HUES6 (cell line): ENCODE results near the gene CCT5.

Source experiments
- H3K27ac ChIP-seq: 2 replicates; pipeline ENCODE4 v1.7.0; 2013; ENCODE audit warnings: low read depth, mild to moderate bottlenecking, low read length, inconsistent platforms
- H3K27me3 ChIP-seq: 2 replicates; pipeline ENCODE4 v1.6.1; 2013; ENCODE audit warnings: low read length; ENCODE audit not compliant: control insufficient read depth, insufficient read depth
- H3K36me3 ChIP-seq: 2 replicates; pipeline ENCODE4 v1.6.1; 2013; ENCODE audit warnings: low read length; ENCODE audit not compliant: control insufficient read depth, insufficient read depth
- H3K4me1 ChIP-seq: 2 replicates; pipeline ENCODE4 v1.6.1; 2013; ENCODE audit warnings: low read length; ENCODE audit not compliant: control insufficient read depth, insufficient read depth
- H3K4me3 ChIP-seq: 2 replicates; pipeline ENCODE4 v1.5.1; 2013; ENCODE audit warnings: low read depth, low read length
- H3K9ac ChIP-seq: one replicate; pipeline ENCODE4 v1.6.1; 2013; ENCODE audit warnings: mild to moderate bottlenecking, low read length
- H3K9me3 ChIP-seq: 2 replicates; pipeline ENCODE4 v1.6.1; 2013; ENCODE audit warnings: low read depth, low read length; ENCODE audit not compliant: control insufficient read depth, insufficient read depth

The CCT5 gene

GRCh38 chr5:10289991-10290390 is 39.9 kb downstream of the CCT5 start:
- no peak overlapping the region for H3K27ac ChIP-seq

GRCh38 chr5:10290438-10290837 is 40.4 kb downstream of the CCT5 start:
- H3K4me3 ChIP-seq = no peak overlapping the region
- H3K27me3 ChIP-seq = no peaks in the 10 kb centered on the region
- H3K9ac ChIP-seq = no peak overlapping the region
- no peaks in the 10 kb centered on the region for H3K9me3 ChIP-seq
- H3K36me3 ChIP-seq = peaks cover 19% of the 10 kb centered on the region
- H3K4me1 ChIP-seq = peaks cover 10% of the 10 kb centered on the region; the same call in 1 of the 2 replicates
- H3K27ac ChIP-seq = no peak overlapping the region

More at GRCh38 chr5:10289991-10290390, 39.9 kb downstream of the CCT5 start:
- H3K36me3 ChIP-seq = peaks cover 19% of the 10 kb centered on the region
- H3K4me3 ChIP-seq = no peak overlapping the region
- H3K27me3 ChIP-seq = no peaks in the 10 kb centered on the region
- peaks cover 10% of the 10 kb centered on the region; the same call in 1 of the 2 replicates for H3K4me1 ChIP-seq
- H3K9me3 ChIP-seq = no peaks in the 10 kb centered on the region
- H3K9ac ChIP-seq = no peak overlapping the region

DNA sequence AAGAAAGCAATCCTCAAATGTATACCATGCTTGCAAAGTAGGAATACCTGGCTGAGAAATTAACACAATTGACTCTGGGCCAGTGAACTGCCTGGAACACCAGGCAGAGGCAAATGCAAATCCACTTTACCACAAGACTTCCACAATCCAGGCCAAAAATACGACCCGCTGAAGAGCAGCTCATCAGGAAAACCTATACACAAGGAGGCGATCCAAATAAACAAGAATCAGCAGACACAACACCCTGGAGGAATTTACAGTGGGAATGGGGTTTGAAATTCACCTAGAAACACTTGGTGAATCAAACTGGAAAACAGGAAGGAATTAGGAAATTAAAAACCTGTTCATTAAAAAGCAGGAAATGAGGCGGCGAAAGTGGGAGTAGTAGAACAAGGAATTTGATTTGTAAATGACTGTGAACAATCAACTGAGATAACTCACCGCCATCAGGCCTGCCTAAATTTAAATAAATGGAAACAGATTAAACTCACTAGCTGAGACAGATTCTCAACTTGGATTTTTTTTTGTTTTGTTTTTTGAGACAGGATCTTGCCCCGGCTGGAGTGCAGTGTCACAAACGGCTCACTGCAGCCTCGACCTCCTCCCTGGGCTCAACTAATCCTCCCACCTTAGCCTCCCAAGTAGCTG is 41.7 kb downstream of the CCT5 start:
- Histone ChIP-seq H3K4me3 (no peak overlapping the region), H3K27ac (no peak overlapping the region), H3K9me3 (no peaks in the 10 kb centered on the region), H3K4me1 (peaks cover 10% of the 10 kb centered on the region; the same call in 1 of the 2 replicates), H3K27me3 (no peaks in the 10 kb centered on the region), H3K36me3 (peaks cover 8% of the 10 kb centered on the region), H3K9ac (no peak overlapping the region)

DNA sequence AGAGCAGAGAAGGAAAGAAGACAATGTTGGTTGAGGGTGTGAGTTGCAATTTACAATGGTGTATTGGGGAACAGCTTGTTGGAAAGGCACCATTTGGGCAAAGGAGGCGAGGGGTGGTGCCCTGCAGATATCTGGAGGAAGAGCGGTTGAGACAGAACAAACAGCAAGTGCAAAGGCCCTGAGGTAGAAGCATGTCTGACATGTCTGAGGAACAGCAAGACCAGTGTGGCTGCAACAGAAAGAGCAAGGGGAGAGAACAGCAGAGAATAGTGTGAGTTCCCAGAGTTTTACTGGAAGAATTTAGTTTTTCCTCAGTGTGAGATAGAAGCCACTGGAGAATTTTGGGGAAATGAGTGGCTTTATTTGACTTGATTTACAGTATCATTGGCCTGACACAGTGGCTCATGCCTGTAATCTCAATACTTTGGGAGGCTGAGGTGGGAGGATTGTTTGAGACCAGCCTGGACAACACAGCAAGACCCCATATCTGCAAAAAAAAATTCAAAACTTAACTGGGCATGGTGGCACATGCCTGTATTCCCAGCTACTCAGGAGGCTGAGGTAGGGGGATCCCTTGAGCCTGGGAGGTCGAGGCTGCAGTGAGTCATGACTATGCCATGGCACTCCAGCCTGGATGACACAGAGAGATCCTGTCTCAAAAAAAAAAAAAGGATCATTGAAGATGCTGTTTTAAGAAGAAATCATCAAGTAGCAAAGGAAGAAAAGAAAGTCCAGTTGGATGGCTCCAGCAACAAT is 44.0 kb downstream of the CCT5 start:
- Histone ChIP-seq H3K27ac (no peak overlapping the region), H3K9me3 (no peaks in the 10 kb centered on the region), H3K4me1 (peaks cover 10% of the 10 kb centered on the region; the same call in 1 of the 2 replicates), H3K36me3 (peaks cover 3% of the 10 kb centered on the region; the same call in 1 of the 2 replicates), H3K9ac (no peak overlapping the region), H3K4me3 (no peak overlapping the region), H3K27me3 (no peaks in the 10 kb centered on the region)

- H3K9me3 ChIP-seq = 0 out of 2 replicates have a peak, but pooled peaks cover 2% of the 10 kb centered on the region
- H3K9ac ChIP-seq = no peak overlapping the region
- H3K27ac ChIP-seq = no peak overlapping the region
Observed at GRCh38 chr5:10295619-10296326, 45.7 kb downstream of the CCT5 start.

DNA sequence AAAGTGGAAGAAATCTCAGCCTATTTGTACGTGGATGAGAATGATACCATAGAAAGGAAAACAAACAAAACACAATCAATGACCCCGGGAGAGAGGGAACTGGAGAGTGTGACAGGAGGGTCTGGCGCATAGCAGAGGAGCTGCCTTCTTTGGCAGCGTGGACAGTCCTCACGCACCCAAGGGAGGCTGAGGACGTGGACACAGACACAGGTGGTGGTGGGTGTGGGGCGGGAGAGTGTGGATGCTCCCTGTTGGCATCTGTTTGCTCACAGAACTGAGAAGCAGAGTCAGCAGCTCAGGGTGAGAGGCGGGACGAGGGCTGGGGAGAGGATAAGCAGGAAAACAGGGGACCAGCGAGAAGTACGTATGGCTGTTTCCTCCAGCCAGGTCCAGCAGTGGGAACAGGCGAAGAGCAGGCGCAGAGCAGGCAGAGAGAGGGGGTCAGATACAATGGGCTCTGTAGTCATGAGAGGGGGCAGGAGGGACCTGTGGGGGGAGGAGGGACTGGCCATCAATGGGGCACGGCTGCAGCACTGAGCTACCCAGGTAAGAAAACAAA is 47.6 kb downstream of the CCT5 start:
- no peak overlapping the region for H3K4me3 ChIP-seq
- no peak overlapping the region for H3K9ac ChIP-seq
- H3K9me3 ChIP-seq = 0 out of 2 replicates have a peak, but pooled peaks cover 2% of the 10 kb centered on the region
- H3K36me3 ChIP-seq = peaks cover 3% of the 10 kb centered on the region; the same call in 1 of the 2 replicates
- H3K27ac ChIP-seq = no peak overlapping the region
- H3K4me1 ChIP-seq = no peaks in the 10 kb centered on the region
- no peaks in the 10 kb centered on the region for H3K27me3 ChIP-seq

More at GRCh38 chr5:10295619-10296326, 45.7 kb downstream of the CCT5 start:
- H3K4me3 ChIP-seq = no peak overlapping the region
- peaks cover 3% of the 10 kb centered on the region; the same call in 1 of the 2 replicates for H3K36me3 ChIP-seq
- H3K27me3 ChIP-seq = no peaks in the 10 kb centered on the region
- H3K4me1 ChIP-seq = no peaks in the 10 kb centered on the region

- H3K36me3 ChIP-seq = no peaks in the 10 kb centered on the region; the same call in 1 of the 2 replicates
- H3K27ac ChIP-seq = no peak overlapping the region
- H3K4me3 ChIP-seq = no peak overlapping the region
- H3K9me3 ChIP-seq = 0 out of 2 replicates have a peak, but pooled peaks cover 2% of the 10 kb centered on the region
- no peak overlapping the region for H3K9ac ChIP-seq
- peaks cover 4% of the 10 kb centered on the region; the same call in 1 of the 2 replicates for H3K4me1 ChIP-seq
- H3K27me3 ChIP-seq = no peaks in the 10 kb centered on the region
Observed at GRCh38 chr5:10300246-10300645, 50.2 kb downstream of the CCT5 start.

DNA sequence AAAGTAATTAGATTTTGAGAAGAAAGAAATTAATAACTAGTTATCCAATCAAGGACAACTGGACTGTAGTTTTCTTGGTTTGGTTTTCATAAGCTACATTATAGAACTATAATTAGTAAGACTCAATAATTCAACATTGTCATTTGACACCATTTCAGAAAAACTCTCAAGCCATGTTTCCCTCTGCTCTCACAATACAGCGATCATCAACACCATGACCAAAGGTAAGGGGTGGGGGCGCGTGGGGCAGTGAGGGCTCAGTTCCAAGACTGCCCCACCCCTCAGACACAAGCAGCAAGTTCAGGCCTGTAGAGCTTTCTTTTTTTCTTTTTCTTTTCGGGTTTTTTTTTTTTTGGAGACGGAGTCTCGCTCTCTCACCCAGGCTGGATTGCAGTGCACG is 51.2 kb downstream of the CCT5 start:
- Histone ChIP-seq H3K27me3 (no peaks in the 10 kb centered on the region), H3K9me3 (0 out of 2 replicates have a peak, but pooled peaks cover 2% of the 10 kb centered on the region), H3K36me3 (no peaks in the 10 kb centered on the region; the same call in 1 of the 2 replicates), H3K9ac (no peak overlapping the region), H3K4me3 (no peak overlapping the region), H3K4me1 (peaks cover 11% of the 10 kb centered on the region), H3K27ac (no peak overlapping the region)

DNA sequence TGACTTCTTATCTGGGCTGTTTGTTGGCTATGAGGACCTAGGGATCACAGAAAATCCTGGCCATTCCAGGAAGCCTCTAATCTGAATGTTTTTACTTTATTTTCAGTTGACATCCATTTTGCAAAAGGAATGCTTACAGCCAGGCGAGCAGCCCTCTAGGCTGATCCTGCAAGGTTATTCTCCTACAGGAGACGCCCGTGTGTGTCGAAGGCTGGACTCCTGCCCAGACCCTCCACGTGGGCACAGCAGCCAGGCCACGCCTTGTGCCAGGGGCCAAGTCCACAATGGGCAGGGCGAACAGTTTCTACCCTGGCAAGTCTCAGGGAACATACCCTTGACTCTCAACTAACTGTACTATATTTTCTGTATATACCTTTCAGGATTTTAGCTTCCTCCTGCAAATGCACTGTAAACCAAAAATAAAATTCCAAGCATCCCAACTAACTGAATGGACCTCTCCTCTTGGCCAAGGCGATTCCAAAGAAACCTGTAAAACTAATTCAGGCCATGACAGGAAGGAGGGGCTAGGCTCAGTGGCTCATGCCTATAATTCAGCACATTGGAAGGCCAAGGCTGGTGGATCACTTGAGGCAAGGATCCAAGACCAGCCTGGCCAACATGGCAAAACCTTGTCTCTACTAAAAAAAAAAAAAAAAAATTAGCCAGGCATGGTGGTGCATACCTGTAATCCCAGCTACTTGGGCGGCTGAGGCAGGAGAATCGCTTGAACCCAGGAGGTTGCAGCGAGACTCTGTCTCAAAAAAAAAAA is 51.9 kb downstream of the CCT5 start:
- H3K27ac ChIP-seq = no peak overlapping the region
- H3K4me1 ChIP-seq = peaks cover 18% of the 10 kb centered on the region
- no peak overlapping the region for H3K4me3 ChIP-seq
- H3K36me3 ChIP-seq = no peaks in the 10 kb centered on the region; the same call in 1 of the 2 replicates
- 0 out of 2 replicates have a peak, but pooled peaks cover 2% of the 10 kb centered on the region for H3K9me3 ChIP-seq
- peaks cover 5% of the 10 kb centered on the region; the same call in 1 of the 2 replicates for H3K27me3 ChIP-seq
- no peak overlapping the region for H3K9ac ChIP-seq

DNA sequence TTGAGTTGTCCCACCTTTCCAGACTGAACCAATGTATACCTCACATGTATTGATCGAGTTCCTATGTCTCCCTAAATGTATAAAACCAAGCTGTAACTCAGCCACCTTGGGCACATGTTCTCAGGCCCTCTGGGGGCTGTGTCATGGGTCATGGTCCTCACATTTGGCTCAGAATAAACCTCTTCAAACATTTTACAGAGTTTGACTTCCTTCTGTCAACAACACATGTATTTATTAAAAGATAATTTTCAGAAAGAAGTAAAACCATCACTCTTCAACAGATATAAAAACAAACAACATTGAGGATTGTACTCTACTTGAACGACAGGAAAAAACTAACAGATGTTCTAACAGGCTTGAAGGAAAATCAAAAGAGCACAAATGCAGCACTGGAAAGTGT is 53.1 kb downstream of the CCT5 start:
- Histone ChIP-seq H3K27ac (no peak overlapping the region), H3K4me1 (peaks cover 18% of the 10 kb centered on the region), H3K9me3 (0 out of 2 replicates have a peak, but pooled peaks cover 2% of the 10 kb centered on the region), H3K9ac (no peak overlapping the region), H3K4me3 (no peak overlapping the region), H3K36me3 (no peaks in the 10 kb centered on the region; the same call in 1 of the 2 replicates), H3K27me3 (peaks cover 5% of the 10 kb centered on the region; the same call in 1 of the 2 replicates)
